ENCODE results near the gene AGBL2. TPM values are rescaled to one million over a fixed set of nuclear protein-coding genes. Genes with fewer than 3 reads are reported as not detected.
"Not testable (repeated sequence)": the region's sequence is repeated elsewhere in the genome, so short reads cannot be mapped to it uniquely, and the experiment has no call there.

Gene AGBL2
- polyA plus RNA-seq, 1 donor from 2014 or later = not detected

GRCh38 chr11:47737817-47738216, 22.6 kb upstream of the AGBL2 start:
- H4K20me1 ChIP-seq (ENCODE audit: insufficient read depth); H3K9me2 ChIP-seq (ENCODE audit: insufficient read depth, low read length); H3K27ac ChIP-seq (ENCODE audit: low read length); H3K79me2 ChIP-seq (replicated peaks; ENCODE audit: insufficient read depth, low read length); H3K36me3 ChIP-seq (ENCODE audit: insufficient read depth, low read length); H3K9ac ChIP-seq (ENCODE audit: low read length); H3K27me3 ChIP-seq (ENCODE audit: insufficient read depth, low read depth, low read length); H3K4me2 ChIP-seq (ENCODE audit: low read length); H2AFZ ChIP-seq (ENCODE audit: low read depth, low read length); H3K9me3 ChIP-seq (ENCODE audit: low read length); H3F3A ChIP-seq (ENCODE audit: insufficient read depth, low read length, poor library complexity, severe bottlenecking); H3K4me3 ChIP-seq (ENCODE audit: low read length): not testable (repeated sequence)

- no peak for TF ChIP-seq RAD21 (conservative IDR thresholded peaks at IDR 0.05)
- no peak for TF ChIP-seq EZH2 (IDR thresholded peaks at IDR 0.05; ENCODE audit: borderline replicate concordance, insufficient read depth, low read length, poor library complexity, severe bottlenecking)
- TF ChIP-seq REST (IDR thresholded peaks at IDR 0.05; ENCODE audit: borderline replicate concordance) = no peak
- no peak for TF ChIP-seq SMC3 (conservative IDR thresholded peaks at IDR 0.05; ENCODE audit: poor library complexity)
- TF ChIP-seq POLR2AphosphoS5 (IDR thresholded peaks at IDR 0.05) = no peak
- no peak for TF ChIP-seq CTCF (IDR thresholded peaks at IDR 0.05; ENCODE audit: poor library complexity, severe bottlenecking)
- TF ChIP-seq MXI1 (conservative IDR thresholded peaks at IDR 0.05; ENCODE audit: poor library complexity, severe bottlenecking) = no peak
- TF ChIP-seq EP300 (conservative IDR thresholded peaks at IDR 0.05; ENCODE audit: poor library complexity, severe bottlenecking) = no peak
- no peak for TF ChIP-seq TAF1 (IDR thresholded peaks at IDR 0.05; ENCODE audit: low read depth)
These were observed 17.1 kb upstream of the AGBL2 start for GRCh38 chr11:47732271-47732670.

GRCh38 chr11:47731475-47731874, 16.3 kb upstream of the AGBL2 start:
- H3K36me3 ChIP-seq (ENCODE audit: insufficient read depth, low read length) = peaks cover 4% of the 10 kb centered on the region
- no peak overlapping the region for H3K4me3 ChIP-seq (ENCODE audit: low read length)
- H3K9ac ChIP-seq (ENCODE audit: low read length) = no peak overlapping the region
- no peaks in the 10 kb centered on the region for H3K27me3 ChIP-seq (ENCODE audit: insufficient read depth, low read depth, low read length)
- no peaks in the 10 kb centered on the region for H3K9me2 ChIP-seq (ENCODE audit: insufficient read depth, low read length)
- no peaks in the 10 kb centered on the region for H3F3A ChIP-seq (ENCODE audit: insufficient read depth, low read length, poor library complexity, severe bottlenecking)
- no peak overlapping the region for H3K4me2 ChIP-seq (ENCODE audit: low read length)
- H3K79me2 ChIP-seq (replicated peaks; ENCODE audit: insufficient read depth, low read length) = no peaks in the 10 kb centered on the region
- no peaks in the 10 kb centered on the region for H4K20me1 ChIP-seq (ENCODE audit: insufficient read depth)
- no peaks in the 10 kb centered on the region for H3K9me3 ChIP-seq (ENCODE audit: low read length)
- no peak for TF ChIP-seq MXI1 (conservative IDR thresholded peaks at IDR 0.05; ENCODE audit: poor library complexity, severe bottlenecking)
- TF ChIP-seq REST (IDR thresholded peaks at IDR 0.05; ENCODE audit: borderline replicate concordance) = no peak
- no peak for TF ChIP-seq POLR2AphosphoS5 (IDR thresholded peaks at IDR 0.05)
- no peak for TF ChIP-seq EZH2 (IDR thresholded peaks at IDR 0.05; ENCODE audit: borderline replicate concordance, insufficient read depth, low read length, poor library complexity, severe bottlenecking)
- TF ChIP-seq TAF1 (IDR thresholded peaks at IDR 0.05; ENCODE audit: low read depth) = no peak
- no peak for TF ChIP-seq CTCF (IDR thresholded peaks at IDR 0.05; ENCODE audit: poor library complexity, severe bottlenecking)
- TF ChIP-seq EP300 (conservative IDR thresholded peaks at IDR 0.05; ENCODE audit: poor library complexity, severe bottlenecking) = no peak
- TF ChIP-seq RAD21 (conservative IDR thresholded peaks at IDR 0.05) = no peak
- TF ChIP-seq SMC3 (conservative IDR thresholded peaks at IDR 0.05; ENCODE audit: poor library complexity) = no peak
- H2AFZ ChIP-seq (ENCODE audit: low read depth, low read length) = no peak overlapping the region
- no peak overlapping the region for H3K27ac ChIP-seq (ENCODE audit: low read length)

More at GRCh38 chr11:47732271-47732670, 17.1 kb upstream of the AGBL2 start:
- Histone ChIP-seq H3K4me2 (ENCODE audit: low read length) (no peak overlapping the region), H3K27me3 (ENCODE audit: insufficient read depth, low read depth, low read length) (no peaks in the 10 kb centered on the region), H3K27ac (ENCODE audit: low read length) (no peak overlapping the region), H3K9me2 (ENCODE audit: insufficient read depth, low read length) (no peaks in the 10 kb centered on the region), H3K79me2 (replicated peaks; ENCODE audit: insufficient read depth, low read length) (no peaks in the 10 kb centered on the region), H3F3A (ENCODE audit: insufficient read depth, low read length, poor library complexity, severe bottlenecking) (no peaks in the 10 kb centered on the region), H3K36me3 (ENCODE audit: insufficient read depth, low read length) (peaks cover 4% of the 10 kb centered on the region), H2AFZ (ENCODE audit: low read depth, low read length) (no peak overlapping the region), H4K20me1 (ENCODE audit: insufficient read depth) (no peaks in the 10 kb centered on the region), H3K4me3 (ENCODE audit: low read length) (no peak overlapping the region), H3K9ac (ENCODE audit: low read length) (no peak overlapping the region), H3K9me3 (ENCODE audit: low read length) (no peaks in the 10 kb centered on the region)
